Lower leg skin (tissue), 4 donors: Measurements from ENCODE around the gene MAP7. TPM values are rescaled to one million over a fixed set of nuclear protein-coding genes. Genes with fewer than 3 reads are reported as not detected.

Experiments
- DNase-seq, 2 donors: peaks; one replicate each; pipeline ENCODE4 v3.0.0-alpha.2; 2019; ENCODE audit warnings: low spot score in 2 of 2
- H3K4me3 ChIP-seq: fragments of 200-600 bp; sonication (generic); 2 replicates; pipeline ENCODE4 v1.5.1; 2017; ENCODE audit warnings: mild to moderate bottlenecking, low read depth; ENCODE audit not compliant: poor library complexity, severe bottlenecking
- POLR2A ChIP-seq, 2 donors: fragments of 450-650 bp; IDR thresholded peaks; one replicate each; pipeline ENCODE4 v1.6.1; 2016 to 2017; ENCODE audit warnings: antibody characterized with exemption in 2 of 2, mild to moderate bottlenecking in 1 of 2, moderate library complexity in 1 of 2
- WGBS, 2 donors: methylation state at CpG; one replicate each; pipeline ENCODE4 v1.1.5; 2018; 5-methylcytosine and 5-hydroxymethylcytosine counted together
- intact Hi-C: fragments of 100-400 bp; cut with DNase I; formaldehyde crosslinking; loops from one replicate; pipeline ENCODE4 v1.15.0; 2023; ENCODE audit warnings: low total_unique reads
- total RNA-seq, 4 donors: library from RNA; depleted of rRNA; stranded (reverse); fragments of >200 nt; gene quantifications; one replicate each; pipeline ENCODE4 v1.1.0, GENCODE V29; 2016
- TF ChIP-seq, protein P1 (sequence below), 3 donors: fragments of 450-650 bp; IDR thresholded peaks; one replicate each; pipeline ENCODE4 v1.5.1; 2016; ENCODE audit warnings: antibody characterized with exemption in 3 of 3, mild to moderate bottlenecking in 3 of 3, moderate library complexity in 2 of 3

MAP7 gene
- total RNA-seq, 4 donors from 2014 or later: 32.5 to 41.8 (median 39.0) TPM

DNA sequence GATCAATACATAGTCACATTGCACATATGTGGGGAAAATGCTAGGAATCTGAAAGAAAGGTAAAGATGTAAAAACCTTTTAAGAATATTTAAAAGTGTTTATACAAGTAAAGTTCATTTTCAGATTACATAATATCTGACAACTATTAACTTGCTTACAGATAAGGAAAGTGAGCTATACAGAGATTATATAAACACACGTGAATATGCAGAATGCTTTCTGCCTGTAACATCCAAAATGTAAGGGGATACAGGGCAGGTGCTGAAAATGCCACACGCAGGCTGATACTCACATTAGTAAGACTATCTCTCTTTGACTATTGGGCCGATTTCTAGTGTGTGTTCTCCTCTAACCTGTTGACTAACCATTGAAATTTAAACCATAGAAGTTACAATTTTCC, 17.9 kb upstream of the MAP7 start:
- WGBS, 2 donors: 84 to 87% methylated on average over 3 of the region's 3 CpGs
- H3K4me3 ChIP-seq: no peak overlapping the region
- DNase-seq: no peak
- intact Hi-C loops: no loop called here
- no peak for TF ChIP-seq POLR2A (IDR thresholded peaks at IDR 0.05)
- TF ChIP-seq, protein P1, sequence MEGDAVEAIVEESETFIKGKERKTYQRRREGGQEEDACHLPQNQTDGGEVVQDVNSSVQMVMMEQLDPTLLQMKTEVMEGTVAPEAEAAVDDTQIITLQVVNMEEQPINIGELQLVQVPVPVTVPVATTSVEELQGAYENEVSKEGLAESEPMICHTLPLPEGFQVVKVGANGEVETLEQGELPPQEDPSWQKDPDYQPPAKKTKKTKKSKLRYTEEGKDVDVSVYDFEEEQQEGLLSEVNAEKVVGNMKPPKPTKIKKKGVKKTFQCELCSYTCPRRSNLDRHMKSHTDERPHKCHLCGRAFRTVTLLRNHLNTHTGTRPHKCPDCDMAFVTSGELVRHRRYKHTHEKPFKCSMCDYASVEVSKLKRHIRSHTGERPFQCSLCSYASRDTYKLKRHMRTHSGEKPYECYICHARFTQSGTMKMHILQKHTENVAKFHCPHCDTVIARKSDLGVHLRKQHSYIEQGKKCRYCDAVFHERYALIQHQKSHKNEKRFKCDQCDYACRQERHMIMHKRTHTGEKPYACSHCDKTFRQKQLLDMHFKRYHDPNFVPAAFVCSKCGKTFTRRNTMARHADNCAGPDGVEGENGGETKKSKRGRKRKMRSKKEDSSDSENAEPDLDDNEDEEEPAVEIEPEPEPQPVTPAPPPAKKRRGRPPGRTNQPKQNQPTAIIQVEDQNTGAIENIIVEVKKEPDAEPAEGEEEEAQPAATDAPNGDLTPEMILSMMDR (IDR thresholded peaks at IDR 0.05): no peak

DNA sequence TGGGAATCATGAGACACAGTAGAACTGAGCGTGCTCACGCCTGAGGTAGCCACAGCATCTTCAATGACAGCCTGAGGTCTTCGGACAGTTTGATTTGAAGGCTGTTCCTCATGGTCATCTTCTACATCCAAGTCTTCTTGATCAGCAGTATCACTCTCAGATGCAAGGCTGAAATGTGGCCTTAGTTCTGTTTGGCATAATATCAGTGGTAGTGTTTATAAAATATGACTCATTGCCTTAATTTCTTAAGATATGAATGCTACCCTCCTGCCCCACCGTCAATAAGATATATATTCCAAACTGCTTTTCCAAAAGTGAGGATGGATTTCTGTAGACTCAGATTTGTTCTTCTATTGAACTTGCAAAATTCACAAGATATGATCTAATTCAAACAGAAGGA, 17.5 kb upstream of the MAP7 start:
- intact Hi-C loops: no loop called here
- no peak for DNase-seq
- H3K4me3 ChIP-seq: no peak overlapping the region
- WGBS, 2 donors: 85 to 90% methylated on average over 4 of the region's 4 CpGs
- no peak for TF ChIP-seq POLR2A (IDR thresholded peaks at IDR 0.05)
- TF ChIP-seq, protein P1 (IDR thresholded peaks at IDR 0.05): no peak

DNA sequence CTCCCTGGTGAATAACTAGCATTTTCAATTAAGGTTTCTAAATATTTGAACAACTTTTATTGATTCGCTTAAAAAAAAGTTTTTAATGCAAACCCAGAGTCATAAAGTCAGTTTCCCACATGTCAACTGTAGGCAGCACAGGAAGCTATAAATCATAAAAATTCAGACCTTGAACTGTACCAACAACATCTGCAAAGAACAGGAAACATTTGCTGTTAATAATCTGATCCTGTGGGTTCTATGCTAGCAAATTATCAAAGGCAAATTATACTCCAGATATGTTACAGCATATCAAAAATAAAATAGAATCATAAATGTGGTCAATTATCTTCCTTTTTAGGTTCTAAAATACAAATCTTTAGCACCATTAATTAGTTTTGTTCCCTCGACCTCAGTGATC, 16.6 kb upstream of the MAP7 start:
- H3K4me3 ChIP-seq: no peak overlapping the region
- TF ChIP-seq, protein P1 (IDR thresholded peaks at IDR 0.05): no peak
- TF ChIP-seq POLR2A (IDR thresholded peaks at IDR 0.05): no peak
- intact Hi-C loops: no loop called here
- WGBS, 2 donors: 50 to 52% methylated on average over 2 of the region's 2 CpGs
- DNase-seq: no peak

DNA sequence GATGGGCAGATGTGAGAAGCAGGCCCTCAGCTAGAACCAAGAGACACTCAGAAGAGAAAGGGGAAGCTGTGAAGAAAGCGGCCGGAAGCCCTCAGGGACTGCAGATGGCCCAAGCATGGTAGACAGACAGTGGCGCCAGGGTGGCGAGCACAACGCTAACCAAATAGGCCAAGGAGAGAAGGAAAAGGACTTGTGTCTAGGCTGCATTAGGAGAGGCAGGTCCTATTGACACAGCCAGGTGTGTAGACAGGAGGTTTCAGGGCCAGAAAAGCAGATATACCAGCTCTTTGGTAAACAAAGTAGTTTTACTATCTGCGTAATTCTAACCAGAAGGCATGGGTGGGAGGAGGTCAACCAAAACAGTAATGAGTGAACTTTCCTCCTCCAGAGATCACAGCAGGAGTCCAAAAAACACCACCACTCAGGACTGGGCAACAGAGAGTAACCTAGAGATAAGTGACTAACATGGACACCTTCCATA, 15.8 kb upstream of the MAP7 start:
- no peak for DNase-seq
- H3K4me3 ChIP-seq: no peak overlapping the region
- intact Hi-C loops: no loop called here
- no peak for TF ChIP-seq POLR2A (IDR thresholded peaks at IDR 0.05)
- TF ChIP-seq, protein P1 (IDR thresholded peaks at IDR 0.05): no peak
- 85 to 90% methylated on average over 6 of the region's 6 CpGs for WGBS, 2 donors

DNA sequence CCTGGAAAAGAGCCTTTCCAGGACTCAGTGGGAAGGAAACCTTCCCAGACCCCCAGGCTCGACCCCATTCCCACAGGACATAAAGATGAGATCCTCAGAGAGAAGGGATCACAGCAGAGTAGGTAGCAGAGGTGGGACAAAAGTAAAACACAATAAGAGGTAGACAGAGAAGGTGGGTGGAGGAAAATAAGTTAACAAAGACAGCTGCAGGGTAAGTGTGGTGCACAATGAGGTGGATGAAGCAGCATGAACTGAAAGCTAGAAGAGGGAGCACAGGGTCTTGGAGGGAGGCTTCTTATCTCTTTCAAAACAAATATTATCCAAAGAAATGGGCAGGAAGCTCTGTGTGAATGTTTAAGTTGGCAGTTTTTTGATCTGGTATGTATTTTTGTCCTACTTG, 14.0 kb upstream of the MAP7 start:
- DNase-seq: no peak
- TF ChIP-seq, protein P1 (IDR thresholded peaks at IDR 0.05): no peak
- TF ChIP-seq POLR2A (IDR thresholded peaks at IDR 0.05): no peak
- H3K4me3 ChIP-seq: no peak overlapping the region
- WGBS, 2 donors: 33 to 53% methylated on average over 1 of the region's 1 CpG
- intact Hi-C loops: no loop called here
